Activated CD8-positive, alpha-beta T cell treated with anti-CD3 and anti-CD28 coated beads for 36 hours (primary cell): Measurements from ENCODE around the gene PSG7. TPM values are rescaled to one million over a fixed set of nuclear protein-coding genes. Genes with fewer than 3 reads are reported as not detected.
"Not testable (repeated sequence)": the region's sequence is repeated elsewhere in the genome, so short reads cannot be mapped to it uniquely, and the experiment has no call there.

Experiments
- ATAC-seq: fragments of 200-7000 bp; cut with Tn5 transposase; one replicate; pipeline ENCODE4 v1.10.0; 2021; ENCODE audit warnings: mild to moderate bottlenecking, moderate library complexity
- CTCF ChIA-PET: fragments of 350-600 bp; sonication (Branson Sonifier 250); formaldehyde crosslinking; loops from one replicate; lab custom pipeline; 2021; ENCODE audit warnings: antibody characterized with exemption; lab: Charles Lee
- POLR2A ChIA-PET: fragments of 350-600 bp; sonication (Branson Sonifier 250); formaldehyde crosslinking; loops from one replicate; lab custom pipeline; 2021; ENCODE audit warnings: antibody characterized with exemption; lab: Charles Lee
- DNase-seq: peaks from one replicate; pipeline ENCODE4 v3.0.0-alpha.2; 2020
- H3K27ac Mint-ChIP-seq: one replicate; pipeline ENCODE4 v1.8.0; 2021; ENCODE audit warnings: mild to moderate bottlenecking, mixed read lengths
- H3K27me3 Mint-ChIP-seq: one replicate; pipeline ENCODE4 v1.8.0; 2021; ENCODE audit warnings: mixed read lengths
- H3K36me3 Mint-ChIP-seq: one replicate; pipeline ENCODE4 v1.8.0; 2021; ENCODE audit warnings: low read depth, mixed read lengths
- H3K4me1 Mint-ChIP-seq: one replicate; pipeline ENCODE4 v1.8.0; 2021; ENCODE audit warnings: low read depth, mixed read lengths
- H3K4me3 Mint-ChIP-seq: one replicate; pipeline ENCODE4 v1.8.0; 2021; ENCODE audit warnings: mild to moderate bottlenecking, moderate library complexity, mixed read lengths
- H3K9me3 Mint-ChIP-seq: one replicate; pipeline ENCODE4 v1.8.0; 2021; ENCODE audit warnings: mixed read lengths
- intact Hi-C: fragments of 100-400 bp; cut with micrococcal nuclease; formaldehyde crosslinking; loops from one replicate; pipeline ENCODE4 v1.10.0; 2022
- total RNA-seq, 2 experiments: library from RNA; stranded (reverse); gene quantifications; one replicate each; pipeline ENCODE4 v1.2.3, GENCODE V29; 2021
- TF ChIP-seq, protein P1 (sequence below): fragments of 200-600 bp; IDR thresholded peaks from one replicate; pipeline ENCODE4 v1.8.0; 2022; ENCODE audit warnings: antibody characterized with exemption, mild to moderate bottlenecking

The PSG7 gene
- total RNA-seq, 2 experiments from 2014 or later: not detected

DNA sequence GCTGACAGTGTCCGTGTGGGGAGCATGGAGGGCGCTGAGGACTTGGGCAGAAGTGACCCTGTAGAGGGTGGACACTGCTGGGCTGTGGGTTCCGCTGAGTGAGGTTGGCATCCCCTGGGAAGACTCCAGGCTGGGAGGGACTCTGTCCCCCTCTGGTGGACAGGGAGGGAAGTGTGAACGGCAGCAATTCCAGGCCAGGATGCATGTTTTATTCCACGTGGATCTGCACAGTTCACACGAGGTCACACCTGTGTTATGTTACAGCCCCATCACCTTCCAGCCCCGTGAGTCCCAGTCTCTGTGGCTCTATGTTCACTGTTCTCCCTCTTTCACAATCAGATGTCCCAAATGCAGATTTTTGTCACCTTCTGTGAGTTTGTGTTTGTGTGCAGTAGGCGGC is 55.7 kb downstream of the PSG7 start:
- ATAC-seq, H3K27ac Mint-ChIP-seq, H3K36me3 Mint-ChIP-seq, H3K4me1 Mint-ChIP-seq, H3K4me3 Mint-ChIP-seq, H3K9me3 Mint-ChIP-seq, CTCF ChIA-PET, intact Hi-C loops, POLR2A ChIA-PET: not testable (repeated sequence)
- peaks cover 18% of the 10 kb centered on the region for H3K27me3 Mint-ChIP-seq
- peak; percentile 4 for DNase-seq
- TF ChIP-seq, protein P1, sequence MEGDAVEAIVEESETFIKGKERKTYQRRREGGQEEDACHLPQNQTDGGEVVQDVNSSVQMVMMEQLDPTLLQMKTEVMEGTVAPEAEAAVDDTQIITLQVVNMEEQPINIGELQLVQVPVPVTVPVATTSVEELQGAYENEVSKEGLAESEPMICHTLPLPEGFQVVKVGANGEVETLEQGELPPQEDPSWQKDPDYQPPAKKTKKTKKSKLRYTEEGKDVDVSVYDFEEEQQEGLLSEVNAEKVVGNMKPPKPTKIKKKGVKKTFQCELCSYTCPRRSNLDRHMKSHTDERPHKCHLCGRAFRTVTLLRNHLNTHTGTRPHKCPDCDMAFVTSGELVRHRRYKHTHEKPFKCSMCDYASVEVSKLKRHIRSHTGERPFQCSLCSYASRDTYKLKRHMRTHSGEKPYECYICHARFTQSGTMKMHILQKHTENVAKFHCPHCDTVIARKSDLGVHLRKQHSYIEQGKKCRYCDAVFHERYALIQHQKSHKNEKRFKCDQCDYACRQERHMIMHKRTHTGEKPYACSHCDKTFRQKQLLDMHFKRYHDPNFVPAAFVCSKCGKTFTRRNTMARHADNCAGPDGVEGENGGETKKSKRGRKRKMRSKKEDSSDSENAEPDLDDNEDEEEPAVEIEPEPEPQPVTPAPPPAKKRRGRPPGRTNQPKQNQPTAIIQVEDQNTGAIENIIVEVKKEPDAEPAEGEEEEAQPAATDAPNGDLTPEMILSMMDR: peak; percentile 38

- H3K9me3 Mint-ChIP-seq, POLR2A ChIA-PET, DNase-seq, intact Hi-C loops, CTCF ChIA-PET, H3K27ac Mint-ChIP-seq, H3K4me3 Mint-ChIP-seq, H3K4me1 Mint-ChIP-seq, H3K36me3 Mint-ChIP-seq, ATAC-seq: not testable (repeated sequence)
- H3K27me3 Mint-ChIP-seq: peaks cover 12% of the 10 kb centered on the region
These were observed 56.4 kb downstream of the PSG7 start for GRCh38 chr19:42880621-42881020.

DNA sequence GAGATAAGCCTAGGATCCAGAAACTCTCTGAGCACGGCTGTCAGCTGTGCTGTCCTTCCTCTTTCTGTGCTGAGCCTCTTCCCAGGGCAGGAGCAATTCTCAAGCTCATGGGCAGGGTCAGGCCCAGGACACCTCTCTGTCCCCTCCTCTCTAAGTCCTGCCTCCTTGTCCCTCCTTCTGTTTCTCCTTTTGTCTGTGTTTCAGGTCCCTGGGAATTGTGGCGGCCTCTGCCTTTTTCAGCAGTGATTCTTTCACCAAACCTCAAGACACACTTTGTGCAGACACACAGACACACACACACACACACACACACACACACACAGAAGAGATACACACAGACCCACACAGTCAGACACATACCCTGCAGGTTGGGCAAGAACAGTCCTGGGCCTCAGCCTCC is 57.4 kb downstream of the PSG7 start, which contains the start of gene PSG1:
Gene PSG1 (minus strand): TSS at position 101 of the 400 bp plus-strand sequence. CDS start 132 bp downstream, outside the sequence.
- Mint-ChIP-seq H3K27me3 (peaks cover 7% of the 10 kb centered on the region), H3K9me3 (no peaks in the 10 kb centered on the region), H3K4me3 (no peak within 1 kb of the TSS), H3K36me3 (no peaks in the 10 kb centered on the region), H3K4me1 (no peaks in the 10 kb centered on the region), H3K27ac (no peak within 1 kb of the TSS)
- intact Hi-C loops: no loop called here
- ChIA-PET CTCF (no interaction called here), POLR2A (interaction anchor here (0.6 kb wide), 1 partner anchor 74 kb away, joined by 5 read pairs; no protein-coding TSS in a partner anchor)
- TF ChIP-seq, protein P1: no peak
- ATAC-seq (no peak), DNase-seq (no peak)

DNA sequence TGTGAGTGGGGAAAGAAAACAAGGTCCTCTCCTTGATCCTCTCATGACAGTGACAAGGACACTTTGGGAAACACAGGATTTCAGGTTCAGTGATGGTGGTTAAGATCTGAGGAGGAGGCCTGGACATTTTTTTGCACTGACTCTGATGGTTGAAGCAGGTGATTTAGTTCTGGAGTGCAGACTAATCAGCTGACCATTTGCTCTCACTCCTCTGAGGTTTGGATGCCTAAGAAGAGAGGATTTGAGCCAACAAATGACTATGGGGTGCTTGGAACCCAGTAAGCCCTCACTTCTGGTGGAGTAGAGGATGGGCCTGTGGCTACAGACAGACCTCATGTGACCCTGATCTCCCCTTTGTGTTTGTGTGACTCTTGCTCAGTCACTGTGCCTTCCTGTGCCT is 60.4 kb downstream of the PSG7 start:
- H3K4me3 Mint-ChIP-seq, H3K27me3 Mint-ChIP-seq, CTCF ChIA-PET, H3K27ac Mint-ChIP-seq, H3K36me3 Mint-ChIP-seq, H3K9me3 Mint-ChIP-seq, ATAC-seq, H3K4me1 Mint-ChIP-seq, DNase-seq, POLR2A ChIA-PET, intact Hi-C loops: not testable (repeated sequence)

- H3K27me3 Mint-ChIP-seq, H3K27ac Mint-ChIP-seq, CTCF ChIA-PET, intact Hi-C loops, H3K4me1 Mint-ChIP-seq, POLR2A ChIA-PET, H3K9me3 Mint-ChIP-seq, DNase-seq, H3K4me3 Mint-ChIP-seq, H3K36me3 Mint-ChIP-seq, ATAC-seq: not testable (repeated sequence)
These were observed 61.1 kb downstream of the PSG7 start for GRCh38 chr19:42875881-42876280.

- H3K27me3 Mint-ChIP-seq, H3K4me3 Mint-ChIP-seq, intact Hi-C loops, H3K27ac Mint-ChIP-seq, H3K4me1 Mint-ChIP-seq, POLR2A ChIA-PET, ATAC-seq, H3K9me3 Mint-ChIP-seq, H3K36me3 Mint-ChIP-seq, DNase-seq, CTCF ChIA-PET: not testable (repeated sequence)
These were observed 61.9 kb downstream of the PSG7 start for GRCh38 chr19:42874901-42875813.

DNA sequence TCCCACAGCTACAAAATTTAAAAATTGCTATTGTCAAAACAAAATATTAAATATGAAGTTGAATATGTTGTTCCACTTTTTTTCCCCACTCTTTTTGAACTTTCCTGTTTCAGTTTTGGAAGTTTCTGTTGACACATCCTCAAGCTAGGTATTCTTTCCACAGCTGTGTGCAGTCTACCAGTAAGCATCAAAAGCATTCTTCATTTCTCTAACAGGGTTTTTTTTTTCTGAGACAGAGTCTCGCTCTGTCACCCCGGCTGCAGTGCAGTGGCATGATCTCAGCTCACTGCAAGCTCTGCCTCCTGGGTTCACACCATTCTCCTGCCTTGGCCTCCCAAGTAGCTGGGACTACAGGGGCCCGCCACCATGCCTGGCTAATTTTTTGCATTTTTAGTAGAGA is 62.9 kb downstream of the PSG7 start:
- CTCF ChIA-PET, H3K4me1 Mint-ChIP-seq, H3K27ac Mint-ChIP-seq, H3K9me3 Mint-ChIP-seq, H3K36me3 Mint-ChIP-seq, H3K4me3 Mint-ChIP-seq, ATAC-seq, POLR2A ChIA-PET, DNase-seq, H3K27me3 Mint-ChIP-seq, intact Hi-C loops: not testable (repeated sequence)

Other genes starting within 250 kb of the PSG7 start
- gene PSG3, start 196.7 kb downstream of the PSG7 start, total RNA-seq: not detected
- gene PSG8, start 171.5 kb downstream of the PSG7 start, total RNA-seq: not detected
- gene PSG1, start 57.5 kb downstream of the PSG7 start, total RNA-seq: not detected
- gene PSG6, start 19.3 kb downstream of the PSG7 start, total RNA-seq: not detected
- gene PSG11, start 89.3 kb upstream of the PSG7 start, total RNA-seq: not detected
- gene PSG2, start 145.5 kb upstream of the PSG7 start, total RNA-seq: not detected
- not detected for gene PSG5, start 249.3 kb upstream of the PSG7 start, total RNA-seq